Fibroblast of villous mesenchyme (primary cell): ENCODE data around the gene CAT. TPM values are rescaled to one million over a fixed set of nuclear protein-coding genes. Genes with fewer than 3 reads are reported as not detected.
"Not testable (repeated sequence)": the region's sequence is repeated elsewhere in the genome, so short reads cannot be mapped to it uniquely, and the experiment has no call there.

ENCODE experiments used
- DNase-seq: peaks from one replicate; pipeline ENCODE4 v3.0.0-alpha.2; 2010; ENCODE audit warnings: low read depth
- H3K4me3 ChIP-seq: 2 replicates; pipeline ENCODE4 v1.5.1; 2011; ENCODE audit warnings: low read depth, mild to moderate bottlenecking, low read length
- CTCF ChIP-seq: IDR thresholded peaks from 2 replicates; pipeline ENCODE4 v1.5.1; 2012; ENCODE audit warnings: low read depth, mild to moderate bottlenecking, low read length; ENCODE audit not compliant: insufficient read depth
- total RNA-seq: library from RNA; depleted of rRNA; stranded (reverse); fragments of >200 nt; gene quantifications from 2 replicates; pipeline ENCODE4 v1.2.3, GENCODE V29; 2012

CAT gene
- total RNA-seq, 1 donor: 71.7 TPM

GRCh38 chr11:34423300-34423699, 15.4 kb upstream of the CAT start:
- no peak overlapping the region for H3K4me3 ChIP-seq
- DNase-seq: no peak
- TF ChIP-seq CTCF: no peak

- DNase-seq: peak; percentile 66
- not testable (repeated sequence) for H3K4me3 ChIP-seq
Measured at GRCh38 chr11:34424826-34425225, 13.9 kb upstream of the CAT start.

GRCh38 chr11:34425360-34425759, 13.4 kb upstream of the CAT start:
- H3K4me3 ChIP-seq: no peak overlapping the region
- no peak for DNase-seq
- TF ChIP-seq CTCF: no peak

DNA sequence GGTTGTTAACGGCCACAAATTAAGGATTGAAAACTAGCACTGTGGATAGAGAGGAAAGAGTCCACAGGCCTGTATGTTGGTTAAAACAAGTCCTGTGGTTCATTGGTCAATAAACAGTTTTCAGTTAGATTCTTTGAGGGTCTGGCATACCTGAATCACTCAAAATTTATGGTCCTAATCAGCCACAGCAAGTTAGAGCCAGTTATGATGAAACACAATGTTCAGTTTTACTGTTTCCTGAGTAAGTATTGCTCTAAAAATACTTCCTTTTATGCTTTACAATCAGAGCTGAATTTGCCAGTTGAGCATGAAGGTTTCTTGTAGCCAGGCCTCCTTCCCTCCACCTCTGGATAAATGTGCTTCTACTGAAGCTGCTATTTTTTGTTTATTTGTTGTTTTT, 12.9 kb upstream of the CAT start:
- peak; percentile 70 for DNase-seq
- TF ChIP-seq CTCF: no peak

GRCh38 chr11:34426766-34427185, 12.0 kb upstream of the CAT start:
- DNase-seq: peak; percentile 85
- no peak for TF ChIP-seq CTCF
- H3K4me3 ChIP-seq: no peak overlapping the region

More for the DNA sequence above, 12.9 kb upstream of the CAT start:
- H3K4me3 ChIP-seq: no peak overlapping the region

- no peak overlapping the region for H3K4me3 ChIP-seq
- no peak for TF ChIP-seq CTCF
- peak; percentile 89 for DNase-seq
Measured at GRCh38 chr11:34427186-34427805, 11.4 kb upstream of the CAT start.

GRCh38 chr11:34431979-34432378, 6.8 kb upstream of the CAT start:
- TF ChIP-seq CTCF: no peak

More at GRCh38 chr11:34431979-34432378, 6.8 kb upstream of the CAT start:
- no peak overlapping the region for H3K4me3 ChIP-seq
- DNase-seq: no peak
